GM21786 (cell line): ENCODE measurements around the gene SLC5A9.
"Not testable (repeated sequence)": the region's sequence is repeated elsewhere in the genome, so short reads cannot be mapped to it uniquely, and the experiment has no call there.

Experiments used
- ATAC-seq: cut with Tn5 transposase; IDR thresholded peaks from one replicate; pipeline ENCODE4 v1.9.1; 2021; ENCODE audit not compliant: unreplicated experiment

The SLC5A9 gene

DNA sequence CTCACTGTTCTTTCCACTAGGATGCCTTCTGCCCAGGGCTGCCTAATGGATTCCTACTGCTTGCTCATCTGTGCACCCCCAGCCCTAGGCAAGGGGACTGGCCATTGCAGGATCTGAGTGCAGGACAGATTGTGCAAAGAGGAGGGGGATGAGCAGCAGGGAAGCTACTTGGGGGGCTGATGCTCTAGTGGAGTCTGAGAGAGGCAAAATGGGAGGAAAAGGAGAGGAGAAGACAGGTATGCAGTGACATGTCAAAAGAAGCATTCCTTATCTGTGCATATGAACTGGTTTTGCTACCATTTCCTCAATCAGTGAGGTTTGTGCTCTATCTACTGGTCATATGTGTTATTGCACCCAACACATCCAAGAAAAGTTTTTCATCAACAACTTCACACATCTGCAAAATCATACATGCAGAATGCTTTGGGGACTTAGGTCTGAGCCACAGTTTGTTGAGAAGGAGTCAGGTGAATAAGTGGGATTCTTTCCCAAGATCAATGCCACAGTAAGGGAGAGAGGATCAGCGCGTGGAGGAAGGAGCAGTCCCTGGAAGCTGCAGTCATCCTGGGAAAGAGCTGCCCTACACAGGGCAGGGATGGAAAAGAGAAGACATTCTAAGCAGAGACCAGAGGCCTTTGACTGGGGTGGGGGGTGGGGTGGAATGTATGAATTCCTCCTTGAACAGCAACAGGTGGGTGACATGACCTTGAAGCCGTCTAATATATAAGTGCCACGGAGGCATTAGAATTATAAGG lies 14.4 kb downstream of the SLC5A9 start:
- peak; percentile 64 for ATAC-seq

DNA sequence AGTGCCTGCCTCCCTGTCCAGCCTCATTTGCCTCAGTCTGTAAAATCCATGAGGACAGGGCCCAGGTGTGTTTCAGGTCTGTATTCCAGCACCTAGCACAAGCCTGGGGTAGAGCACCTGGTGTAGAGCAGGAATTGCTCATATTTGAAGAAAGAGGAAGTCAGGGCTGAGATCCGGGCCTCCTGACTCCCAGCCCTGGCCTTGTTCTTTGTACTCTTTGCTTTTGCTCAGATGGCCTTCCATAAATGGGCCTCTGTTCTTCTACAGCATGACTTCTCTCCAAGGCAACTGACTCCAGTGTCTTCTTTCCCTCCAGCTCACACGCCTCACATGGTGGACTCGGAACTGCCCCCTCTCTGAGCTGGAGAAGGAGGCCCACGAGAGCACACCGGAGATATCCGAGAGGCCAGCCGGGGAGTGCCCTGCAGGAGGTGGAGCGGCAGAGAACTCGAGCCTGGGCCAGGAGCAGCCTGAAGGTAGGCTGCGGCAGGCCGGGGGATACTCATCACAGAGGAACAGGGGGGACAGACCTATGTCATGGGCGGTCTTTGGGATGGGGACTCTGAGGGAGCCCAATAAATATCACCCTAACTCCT lies 19.7 kb downstream of the SLC5A9 start:
- no peak for ATAC-seq

DNA sequence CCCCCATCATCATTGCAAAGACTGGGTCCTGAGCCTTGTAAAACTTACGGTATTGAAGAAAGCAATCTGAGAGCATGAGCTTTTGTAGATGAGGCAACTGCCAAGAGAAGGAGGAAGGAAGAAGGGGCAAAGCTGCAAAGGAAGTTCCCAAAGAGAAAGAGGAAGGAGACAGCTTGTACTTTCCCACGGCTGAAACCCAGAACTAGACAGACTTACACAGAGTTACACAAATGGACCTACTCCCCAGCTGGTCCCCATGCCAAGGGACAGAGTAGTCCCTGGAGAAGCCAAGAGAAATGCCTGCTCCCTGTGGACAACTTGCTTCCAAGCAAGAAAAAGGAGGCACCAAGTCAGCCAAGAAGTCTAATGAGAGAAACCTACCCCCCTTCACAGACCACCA lies 22.6 kb downstream of the SLC5A9 start:
- ATAC-seq = no peak

DNA sequence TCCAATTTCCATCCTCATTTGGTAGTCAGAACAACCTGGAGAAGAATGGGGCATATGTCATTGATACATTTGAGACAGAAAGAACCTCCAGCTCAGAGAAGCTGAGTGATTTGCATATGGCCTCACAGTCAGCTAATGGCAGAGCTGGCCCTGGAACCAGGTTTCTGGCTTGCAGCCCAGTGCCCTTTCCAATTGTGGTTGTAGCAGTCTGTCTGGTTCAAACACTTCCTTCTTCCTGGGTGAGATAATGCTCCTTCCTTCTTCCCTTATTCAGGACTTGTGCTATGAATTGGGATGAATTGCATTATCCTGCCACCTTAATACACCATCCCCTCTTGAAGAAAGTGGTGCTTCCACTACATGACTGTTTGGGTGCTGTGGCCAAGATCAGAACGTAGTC lies 24.2 kb downstream of the SLC5A9 start:
- no peak for ATAC-seq

DNA sequence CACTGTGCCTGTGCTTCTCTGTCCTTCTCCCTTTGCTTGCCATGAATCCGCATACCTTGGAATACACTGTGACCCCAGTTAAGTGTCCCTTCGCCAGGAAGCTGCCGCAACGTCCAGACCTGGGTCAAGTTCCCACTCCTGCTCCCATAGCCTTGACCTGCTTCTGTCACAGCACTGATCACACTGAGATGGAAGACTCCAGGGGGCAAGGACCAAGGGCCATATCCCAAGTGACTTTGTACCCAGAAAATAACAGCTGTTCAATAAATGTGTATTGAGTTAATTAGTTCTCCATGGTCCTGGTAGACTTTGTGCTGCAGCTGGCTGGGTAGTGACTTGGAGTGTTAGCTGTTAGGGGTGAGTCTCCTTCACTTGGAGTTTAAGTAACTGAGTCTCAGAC lies 25.8 kb downstream of the SLC5A9 start:
- ATAC-seq = no peak

DNA sequence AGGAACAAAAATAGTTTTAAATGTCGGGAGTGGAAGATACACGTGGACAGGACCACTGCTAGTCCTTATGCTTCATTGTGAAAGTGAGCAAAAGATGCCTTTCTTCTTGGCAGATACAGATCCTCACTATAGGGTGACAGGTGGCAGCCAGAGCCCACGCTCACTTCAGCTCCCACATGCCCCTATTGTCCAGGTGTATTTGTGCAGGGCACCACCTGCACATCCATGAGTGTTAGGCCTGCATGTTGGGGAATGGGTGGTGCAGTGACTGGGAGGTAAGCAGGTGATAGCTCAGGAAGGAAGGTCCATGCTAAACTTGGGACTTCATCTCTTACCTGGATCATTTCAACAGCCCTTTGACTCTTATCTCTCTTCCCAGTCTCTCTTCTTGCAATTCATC lies 27.4 kb downstream of the SLC5A9 start:
- no peak for ATAC-seq

DNA sequence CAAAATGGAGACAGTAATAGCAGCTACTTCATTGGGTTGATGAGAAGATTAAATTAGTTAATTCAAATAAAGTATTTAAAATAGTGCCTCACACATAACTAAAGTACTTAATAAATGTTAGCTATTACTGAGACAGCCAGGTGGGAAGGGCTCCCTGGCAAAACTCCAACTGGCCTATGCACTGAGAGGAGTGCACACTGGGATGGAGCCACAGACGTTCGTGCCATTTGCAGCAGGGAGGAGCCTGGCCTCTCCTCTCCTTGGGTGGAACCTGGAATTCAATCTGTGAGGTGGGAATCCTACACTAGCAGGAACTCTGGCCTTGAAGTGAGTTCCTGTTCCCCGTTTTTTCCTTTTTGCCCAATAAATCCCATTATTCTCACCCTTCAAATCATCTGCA lies 28.1 kb downstream of the SLC5A9 start:
- no peak for ATAC-seq

DNA sequence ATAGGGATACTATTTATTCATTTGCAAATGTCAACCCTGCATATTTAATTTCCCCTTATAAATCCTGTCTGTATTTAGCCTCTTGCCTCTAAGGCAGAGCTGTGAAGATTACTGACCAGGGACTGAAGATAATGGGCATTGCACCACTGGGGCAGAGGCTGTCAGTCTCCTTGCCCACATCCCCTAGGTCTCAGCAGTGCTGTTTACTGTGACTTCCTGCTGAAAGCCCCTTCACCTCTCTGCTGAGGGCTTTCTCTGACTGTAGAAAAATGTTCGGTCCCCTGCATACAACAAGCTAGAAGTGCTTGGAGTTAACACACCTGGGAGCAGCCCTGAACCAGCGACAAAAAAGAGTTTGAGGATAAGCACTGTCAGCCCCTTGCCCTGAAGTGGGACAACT lies 28.8 kb downstream of the SLC5A9 start:
- no peak for ATAC-seq

DNA sequence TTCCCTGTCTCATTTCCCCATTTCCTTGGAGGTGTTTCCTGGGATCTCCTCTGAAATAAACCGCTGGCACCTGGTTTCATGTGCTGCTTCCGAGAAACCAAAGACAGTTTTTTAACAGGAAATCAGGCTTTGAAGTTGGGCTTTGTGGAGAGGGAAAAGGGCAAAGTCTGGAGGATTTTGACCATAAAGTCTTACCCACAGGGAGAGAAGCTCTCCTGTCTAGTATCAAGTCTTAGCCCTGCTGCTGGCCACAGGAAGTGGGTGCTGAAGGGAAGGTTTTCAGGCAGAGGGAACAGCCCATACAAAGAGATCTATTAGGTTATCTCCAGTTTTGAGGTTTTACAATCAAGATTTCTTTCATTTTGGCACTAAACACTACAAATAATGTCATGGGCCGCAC lies 29.3 kb downstream of the SLC5A9 start:
- ATAC-seq = no peak

DNA sequence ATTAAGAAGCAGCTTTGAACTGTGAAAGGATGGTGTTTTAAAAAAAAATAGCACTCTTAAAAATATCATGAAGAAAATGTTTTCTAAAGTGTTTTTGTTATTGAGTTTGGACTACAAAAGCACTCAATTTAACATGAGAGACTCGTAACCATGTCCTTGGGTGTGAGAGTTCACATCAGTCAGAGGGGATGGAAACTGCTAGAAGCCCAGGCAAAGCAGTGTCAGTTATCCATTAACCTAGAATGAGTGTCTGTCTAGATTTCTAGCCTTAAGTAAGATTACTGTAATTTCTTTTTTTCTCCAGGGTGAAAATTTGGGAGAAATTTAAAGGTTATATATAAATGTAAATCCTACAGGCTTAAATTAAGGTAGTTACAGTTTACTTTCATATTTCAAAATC lies 31.7 kb downstream of the SLC5A9 start:
- no peak for ATAC-seq

DNA sequence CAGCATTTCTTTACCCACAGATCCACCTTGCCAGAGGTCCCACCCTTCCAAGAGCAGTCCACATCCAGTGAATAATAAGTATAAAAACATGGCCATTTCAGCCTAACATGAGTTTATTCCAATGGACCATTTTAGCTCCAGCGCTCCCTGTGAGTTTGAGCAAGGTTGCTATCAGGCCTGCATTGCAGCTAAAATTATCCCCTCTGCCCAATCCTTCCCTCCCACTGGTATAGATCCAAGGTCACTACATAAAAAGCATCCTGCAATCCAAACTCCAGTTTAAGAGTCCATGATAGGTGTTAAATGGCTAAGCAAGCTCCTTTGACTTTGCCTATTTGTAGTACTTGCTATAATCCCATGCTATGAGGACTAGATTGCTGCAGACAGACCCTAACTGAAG lies 35.6 kb downstream of the SLC5A9 start:
- ATAC-seq = no peak

DNA sequence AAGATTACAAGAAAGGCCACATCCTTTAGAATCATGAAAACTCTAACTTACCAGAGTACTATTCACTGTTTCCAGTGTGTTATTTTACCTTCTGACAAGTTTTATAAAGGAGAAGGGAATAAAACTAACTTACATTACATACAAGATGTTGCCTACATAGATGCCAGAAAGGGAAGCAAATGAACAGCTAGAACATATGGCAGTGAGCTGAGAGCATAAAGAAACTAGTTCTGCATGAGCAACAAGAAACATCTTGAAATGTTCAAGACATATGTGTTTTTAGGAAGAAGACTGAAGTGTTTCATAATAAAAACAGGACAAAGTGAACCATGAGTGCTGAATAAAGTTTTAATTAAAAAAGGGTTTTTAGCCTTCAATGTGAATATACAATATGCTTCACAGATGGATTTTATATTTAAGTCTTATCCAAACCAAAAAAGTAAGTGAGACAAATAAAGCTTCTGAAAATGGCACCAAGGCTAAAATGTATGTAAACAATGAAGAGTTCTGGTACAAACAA lies 39.4 kb downstream of the SLC5A9 start:
- ATAC-seq = no peak

DNA sequence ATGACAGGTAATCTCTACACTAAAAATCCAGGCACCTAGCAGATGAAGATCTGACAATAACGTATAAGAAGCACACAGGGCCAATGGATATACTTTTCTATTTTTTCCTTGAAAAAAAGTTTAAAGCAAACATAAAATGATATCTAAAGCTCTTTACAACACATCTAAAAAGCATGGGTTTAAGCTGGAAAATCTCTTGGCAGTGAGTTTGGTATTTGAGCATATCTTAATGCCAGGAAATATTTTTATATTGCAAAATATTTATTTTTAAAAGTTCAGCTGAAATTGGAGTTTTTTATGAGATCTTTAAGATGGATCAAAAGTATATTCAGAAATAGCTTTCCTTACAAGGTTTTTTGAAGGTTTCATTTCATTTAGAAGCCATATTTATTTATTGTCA lies 40.5 kb downstream of the SLC5A9 start:
- ATAC-seq = no peak

DNA sequence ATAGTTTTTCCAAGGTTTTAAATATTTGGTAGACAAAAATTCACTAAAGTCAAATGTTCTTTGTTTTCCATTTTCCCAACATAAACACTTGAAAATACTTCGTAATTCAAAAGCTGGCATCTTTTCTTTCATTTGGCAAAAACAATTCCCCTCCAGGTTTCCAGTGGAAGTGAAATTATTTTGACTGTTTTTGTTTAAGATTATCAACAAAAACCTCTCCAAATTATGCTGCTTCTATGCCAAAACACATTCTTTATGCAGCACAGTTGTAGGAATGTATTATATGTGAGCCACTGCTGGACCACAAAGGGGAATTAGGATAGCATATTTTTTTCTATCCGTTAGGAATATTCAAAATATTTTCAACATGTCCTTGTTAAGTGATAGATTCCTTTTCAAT lies 44.1 kb downstream of the SLC5A9 start:
- ATAC-seq = no peak

DNA sequence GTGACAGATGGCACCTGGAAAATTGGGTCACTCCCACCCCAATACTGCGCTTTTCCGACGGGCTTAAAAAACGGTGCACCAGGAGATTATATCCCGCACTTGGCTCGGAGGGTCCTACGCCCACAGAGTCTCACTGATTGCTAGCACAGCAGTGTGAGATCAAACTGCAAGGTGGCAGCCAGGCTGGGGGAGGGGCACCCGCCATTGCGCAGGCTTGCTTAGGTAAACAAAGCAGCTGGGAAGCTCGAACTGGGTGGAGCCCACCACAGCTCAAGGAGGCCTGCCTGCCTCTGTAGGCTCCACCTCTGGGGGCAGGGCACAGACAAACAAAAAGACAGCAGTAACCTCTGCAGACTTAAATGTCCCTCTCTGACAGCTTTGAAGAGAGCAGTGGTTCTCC lies 54.9 kb downstream of the SLC5A9 start:
- not testable (repeated sequence) for ATAC-seq

DNA sequence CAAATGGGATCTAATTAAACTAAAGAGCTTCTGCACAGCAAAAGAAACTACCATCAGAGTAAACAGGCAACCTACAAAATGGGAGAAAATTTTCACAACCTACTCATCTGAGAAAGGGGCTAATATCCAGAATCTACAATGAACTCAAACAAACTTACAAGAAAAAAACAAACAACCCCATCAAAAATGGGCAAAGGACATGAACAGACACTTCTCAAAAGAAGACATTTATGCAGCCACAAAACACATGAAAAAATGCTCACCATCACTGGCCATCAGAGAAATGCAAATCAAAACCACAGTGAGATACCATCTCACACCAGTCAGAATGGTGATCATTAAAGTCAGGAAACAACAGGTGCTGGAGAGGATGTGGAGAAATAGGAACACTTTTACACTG lies 59.8 kb downstream of the SLC5A9 start:
- ATAC-seq = not testable (repeated sequence)

DNA sequence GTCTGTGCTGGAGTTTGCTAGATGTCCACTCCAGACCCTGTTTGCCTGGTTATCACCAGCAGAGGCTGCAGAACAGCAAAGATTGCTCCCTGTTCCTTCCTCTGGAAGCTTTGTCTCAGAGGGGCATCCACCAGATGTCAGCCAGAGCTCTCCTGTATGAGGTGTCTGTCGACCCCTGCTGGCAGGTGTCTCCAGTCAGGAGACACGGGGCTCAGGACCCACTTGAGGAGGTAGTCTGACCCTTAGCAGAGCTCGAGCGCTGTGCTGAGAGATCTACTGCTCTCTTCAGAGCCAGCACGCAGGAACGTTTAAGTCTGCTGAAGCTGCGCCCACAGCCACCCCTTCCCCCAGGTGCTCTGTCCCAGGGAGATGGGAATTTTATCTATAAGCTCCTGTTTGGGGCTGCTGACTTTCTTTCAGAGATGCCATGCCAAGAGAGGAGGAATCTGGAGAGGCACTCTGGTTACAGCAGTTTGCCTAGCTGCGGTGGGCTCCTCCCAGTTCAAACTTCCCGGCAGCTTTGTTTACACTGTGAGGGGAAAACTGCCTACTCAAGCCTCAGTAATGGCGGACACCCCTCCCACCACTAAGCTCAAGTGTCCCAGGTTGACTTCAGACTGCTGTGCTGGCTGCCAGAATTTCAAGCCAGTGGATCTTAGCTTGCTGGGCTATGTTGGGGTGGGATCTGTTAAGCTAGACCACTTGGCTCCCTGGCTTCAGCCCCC lies 62.3 kb downstream of the SLC5A9 start:
- not testable (repeated sequence) for ATAC-seq

DNA sequence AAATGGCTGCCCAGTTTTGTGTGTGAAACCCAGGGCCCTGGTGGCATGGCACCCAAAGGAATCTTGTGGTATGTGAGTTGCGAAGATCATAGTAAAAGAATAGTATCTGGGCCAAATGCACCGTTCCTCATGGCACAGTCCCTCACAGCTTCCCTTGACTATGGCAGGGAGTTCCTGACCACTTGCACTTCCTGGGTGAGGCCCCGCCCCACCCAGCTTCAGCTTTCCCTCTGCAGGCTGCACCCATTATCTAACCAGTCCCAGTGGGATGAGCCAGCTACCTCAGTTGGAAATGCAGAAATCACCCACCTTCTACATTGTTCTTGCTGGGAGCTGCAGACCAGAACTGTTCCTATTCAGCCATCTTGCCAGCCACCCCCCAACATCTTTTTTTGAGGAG lies 63.0 kb downstream of the SLC5A9 start:
- no peak for ATAC-seq

DNA sequence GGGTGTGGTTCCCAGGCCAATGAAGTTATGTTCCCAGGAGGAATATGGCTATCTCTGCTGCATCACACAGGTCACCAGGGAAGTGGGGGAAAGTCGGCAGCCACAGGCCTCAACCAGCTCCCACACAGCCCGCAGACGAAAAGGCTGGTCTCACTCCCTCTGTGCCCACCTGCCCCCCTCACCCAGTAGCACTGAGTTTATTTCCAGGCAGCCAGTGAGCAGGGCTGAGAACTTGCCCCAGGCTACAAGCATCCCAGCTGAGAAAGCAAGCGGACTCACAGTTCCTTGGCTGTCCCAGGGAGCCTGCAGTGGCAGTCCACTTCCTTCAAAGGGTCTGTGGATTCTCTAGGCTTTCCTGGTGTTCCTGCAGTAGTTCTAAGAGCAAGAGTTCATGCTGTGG lies 68.9 kb downstream of the SLC5A9 start:
- ATAC-seq = no peak

DNA sequence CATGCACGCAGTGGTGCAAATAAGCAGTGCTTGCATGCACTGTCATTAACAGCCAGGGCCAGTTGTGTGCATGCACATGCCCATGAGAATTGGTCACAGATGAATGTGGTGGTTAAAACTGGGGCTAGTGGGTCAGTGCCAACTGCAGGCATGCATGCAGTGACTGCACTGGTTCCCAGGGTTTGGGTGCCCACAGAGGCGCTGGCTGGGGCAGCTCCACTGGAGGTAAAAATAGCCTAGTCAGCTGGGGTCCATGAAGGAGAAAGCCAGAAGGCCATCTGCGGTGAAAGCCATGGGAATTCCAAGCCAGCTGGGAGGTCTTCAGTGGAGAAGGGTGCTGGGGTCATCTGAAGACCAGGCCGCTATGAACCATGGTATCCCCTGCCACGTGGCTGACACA lies 70.2 kb downstream of the SLC5A9 start:
- no peak for ATAC-seq

DNA sequence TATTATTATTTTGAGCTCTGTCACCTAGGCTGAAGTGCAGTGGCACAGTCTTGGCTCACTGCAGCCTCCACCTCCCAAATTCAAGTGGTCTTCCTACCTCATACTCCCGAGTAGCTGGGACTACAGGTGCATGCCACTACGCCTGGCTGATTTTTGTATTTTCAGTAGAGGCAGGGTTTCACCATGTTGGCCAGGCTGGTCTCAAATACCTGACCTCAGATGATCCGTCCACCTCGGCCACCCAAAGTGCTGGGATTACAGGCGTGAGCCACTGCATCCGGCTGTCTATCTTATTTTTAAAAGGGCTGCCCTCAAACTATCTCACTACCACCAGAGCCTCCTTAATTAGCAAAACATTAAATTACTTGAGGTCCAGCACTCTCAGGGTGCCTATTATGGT lies 71.6 kb downstream of the SLC5A9 start:
- not testable (repeated sequence) for ATAC-seq

DNA sequence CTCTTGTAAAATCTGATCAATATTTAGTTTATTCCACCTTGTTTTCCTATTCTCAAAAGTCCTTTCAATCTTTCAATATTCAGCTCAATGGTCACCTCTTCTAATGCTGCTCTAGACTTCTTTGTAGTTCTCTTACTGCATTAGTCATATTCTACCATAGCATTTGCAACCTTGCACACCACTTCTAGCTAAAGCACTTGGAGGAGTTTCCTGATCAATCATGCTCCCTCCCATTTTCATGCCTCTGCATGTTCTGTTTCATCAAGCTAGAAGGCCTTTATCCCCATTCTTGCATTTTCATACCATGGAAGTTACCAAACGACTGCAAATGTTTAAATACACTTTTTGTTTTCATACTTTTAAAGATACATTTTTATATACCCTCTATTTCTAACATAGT lies 72.1 kb downstream of the SLC5A9 start:
- ATAC-seq = no peak
